Activated CD8-positive, alpha-beta T cell treated with anti-CD3 and anti-CD28 coated beads for 36 hours (primary cell): ENCODE data around the gene ZNF124. TPM values are rescaled to one million over a fixed set of nuclear protein-coding genes. Genes with fewer than 3 reads are reported as not detected.

Experiments used
- ATAC-seq: fragments of 200-7000 bp; cut with Tn5 transposase; one replicate; pipeline ENCODE4 v1.10.0; 2021; ENCODE audit warnings: mild to moderate bottlenecking, moderate library complexity
- CTCF ChIA-PET: fragments of 350-600 bp; sonication (Branson Sonifier 250); formaldehyde crosslinking; loops from one replicate; lab custom pipeline; 2021; ENCODE audit warnings: antibody characterized with exemption; lab: Charles Lee
- POLR2A ChIA-PET: fragments of 350-600 bp; sonication (Branson Sonifier 250); formaldehyde crosslinking; loops from one replicate; lab custom pipeline; 2021; ENCODE audit warnings: antibody characterized with exemption; lab: Charles Lee
- DNase-seq: peaks from one replicate; pipeline ENCODE4 v3.0.0-alpha.2; 2020
- H3K27ac Mint-ChIP-seq: one replicate; pipeline ENCODE4 v1.8.0; 2021; ENCODE audit warnings: mild to moderate bottlenecking, mixed read lengths
- H3K27me3 Mint-ChIP-seq: one replicate; pipeline ENCODE4 v1.8.0; 2021; ENCODE audit warnings: mixed read lengths
- H3K36me3 Mint-ChIP-seq: one replicate; pipeline ENCODE4 v1.8.0; 2021; ENCODE audit warnings: low read depth, mixed read lengths
- H3K4me1 Mint-ChIP-seq: one replicate; pipeline ENCODE4 v1.8.0; 2021; ENCODE audit warnings: low read depth, mixed read lengths
- H3K4me3 Mint-ChIP-seq: one replicate; pipeline ENCODE4 v1.8.0; 2021; ENCODE audit warnings: mild to moderate bottlenecking, moderate library complexity, mixed read lengths
- H3K9me3 Mint-ChIP-seq: one replicate; pipeline ENCODE4 v1.8.0; 2021; ENCODE audit warnings: mixed read lengths
- CTCF ChIP-seq: fragments of 200-600 bp; IDR thresholded peaks from one replicate; pipeline ENCODE4 v1.8.0; 2022; ENCODE audit warnings: antibody characterized with exemption, mild to moderate bottlenecking
- intact Hi-C: fragments of 100-400 bp; cut with micrococcal nuclease; formaldehyde crosslinking; loops from one replicate; pipeline ENCODE4 v1.10.0; 2022
- total RNA-seq, 2 experiments: library from RNA; stranded (reverse); gene quantifications; one replicate each; pipeline ENCODE4 v1.2.3, GENCODE V29; 2021

The ZNF124 gene
- total RNA-seq, 2 experiments from 2014 or later: 15.5 to 16.8 TPM

GRCh38 chr1:247111700-247112478 is 59.9 kb downstream of the ZNF124 start:
- ChIA-PET POLR2A (no interaction called here), CTCF (no interaction called here)
- DNase-seq: no peak
- peaks cover 11% of the 10 kb centered on the region for H3K4me1 Mint-ChIP-seq
- peaks cover 3% of the 10 kb centered on the region for H3K9me3 Mint-ChIP-seq
- peak; percentile 12 for ATAC-seq
- peaks cover 46% of the 10 kb centered on the region for H3K27me3 Mint-ChIP-seq
- no peak overlapping the region for H3K27ac Mint-ChIP-seq
- intact Hi-C loops: loop anchor here (10.0 kb wide), 1 partner anchor 187 kb away; no protein-coding TSS in a partner anchor
- no peak overlapping the region for H3K4me3 Mint-ChIP-seq
- no peak for TF ChIP-seq CTCF
- no peaks in the 10 kb centered on the region for H3K36me3 Mint-ChIP-seq

- CTCF ChIA-PET: no interaction called here
- TF ChIP-seq CTCF: no peak
- no peak for DNase-seq
- Mint-ChIP-seq H3K4me1 (peaks cover 11% of the 10 kb centered on the region), H3K27ac (no peak overlapping the region), H3K4me3 (peak overlapping the region; percentile 72), H3K36me3 (no peaks in the 10 kb centered on the region), H3K9me3 (peaks cover 3% of the 10 kb centered on the region), H3K27me3 (peaks cover 47% of the 10 kb centered on the region)
- intact Hi-C loops: loop anchor here (10.0 kb wide), 1 partner anchor 186 kb away; no protein-coding TSS in a partner anchor
- POLR2A ChIA-PET: interaction anchor here (0.8 kb wide), 1 partner anchor 33 kb away, joined by 3 read pairs; the partner anchor contains the start of gene ZNF670
- peak; percentile 30 for ATAC-seq
Observed at GRCh38 chr1:247111259-247111699, 60.5 kb downstream of the ZNF124 start.

GRCh38 chr1:247110627-247111258 is 61.1 kb downstream of the ZNF124 start:
- ChIA-PET CTCF (no interaction called here), POLR2A (interaction anchor here (0.8 kb wide), 1 partner anchor 32 kb away, joined by 3 read pairs; the partner anchor contains the start of gene ZNF670)
- ATAC-seq (peak; percentile 52), DNase-seq (peak; percentile 81)
- peak overlapping the region; percentile 72 for H3K4me3 Mint-ChIP-seq
- H3K36me3 Mint-ChIP-seq: no peaks in the 10 kb centered on the region
- peaks cover 11% of the 10 kb centered on the region for H3K4me1 Mint-ChIP-seq
- intact Hi-C loops: loop anchor here (10.0 kb wide), 1 partner anchor 186 kb away; no protein-coding TSS in a partner anchor
- peak overlapping the region; percentile 14 for H3K27ac Mint-ChIP-seq
- TF ChIP-seq CTCF: no peak
- H3K9me3 Mint-ChIP-seq: peaks cover 3% of the 10 kb centered on the region
- H3K27me3 Mint-ChIP-seq: peaks cover 49% of the 10 kb centered on the region

- Mint-ChIP-seq H3K4me1 (peaks cover 24% of the 10 kb centered on the region), H3K36me3 (peaks cover 8% of the 10 kb centered on the region), H3K27ac (no peak overlapping the region), H3K4me3 (no peak overlapping the region), H3K9me3 (peaks cover 10% of the 10 kb centered on the region), H3K27me3 (peaks cover 41% of the 10 kb centered on the region)
- TF ChIP-seq CTCF: no peak
- ATAC-seq: no peak
- DNase-seq: no peak
- intact Hi-C loops: no loop called here
- CTCF ChIA-PET: no interaction called here
- POLR2A ChIA-PET: no interaction called here
Observed at GRCh38 chr1:247107694-247108093, 64.1 kb downstream of the ZNF124 start.
